ENCODE data around the gene SPECC1.

GRCh38 chr17:20230924-20231323, 221.8 kb downstream of the SPECC1 start:
- no peak for TF ChIP-seq CTCF (IDR thresholded peaks at IDR 0.05)
- no peak for TF ChIP-seq POLR2A (IDR thresholded peaks at IDR 0.05)
